Skeletal muscle tissue (tissue), 4 donors: ENCODE results near the gene TULP4. TPM values are rescaled to one million over a fixed set of nuclear protein-coding genes. Genes with fewer than 3 reads are reported as not detected.

Experiments used
- H3K27ac ChIP-seq: one replicate; pipeline ENCODE4 v1.7.0; 2013; ENCODE audit warnings: mild to moderate bottlenecking, low read depth, low read length, inconsistent platforms
- H3K27me3 ChIP-seq, 3 donors: one replicate each; pipeline ENCODE4 v1.7.0; 2013; ENCODE audit warnings: low read length in 3 of 3; ENCODE audit not compliant: control insufficient read depth in 3 of 3, insufficient read depth in 3 of 3
- H3K36me3 ChIP-seq, 3 donors: one replicate each; pipeline ENCODE4 v1.7.0; 2013; ENCODE audit warnings: low read length in 3 of 3; ENCODE audit not compliant: control insufficient read depth in 3 of 3, insufficient read depth in 3 of 3
- H3K4me1 ChIP-seq, 3 donors: one replicate each; pipeline ENCODE4 v1.7.0; 2013; ENCODE audit warnings: low read length in 3 of 3, mild to moderate bottlenecking in 3 of 3; ENCODE audit not compliant: control insufficient read depth in 3 of 3, insufficient read depth in 3 of 3
- H3K4me3 ChIP-seq, 3 donors: one replicate each; pipeline ENCODE4 v1.7.0; 2013; ENCODE audit warnings: low read length in 3 of 3
- H3K9ac ChIP-seq, 3 donors: one replicate each; pipeline ENCODE4 v1.7.0; 2013; ENCODE audit warnings: low read length in 3 of 3, mild to moderate bottlenecking in 3 of 3, moderate library complexity in 2 of 3, low read depth in 1 of 3
- H3K9me3 ChIP-seq, 3 donors: one replicate each; pipeline ENCODE4 v1.7.0; 2013; ENCODE audit warnings: low read length in 3 of 3; ENCODE audit not compliant: control insufficient read depth in 3 of 3
- total RNA-seq: library from RNA; depleted of rRNA; stranded (reverse); fragments of >200 nt; gene quantifications from one replicate; pipeline ENCODE4 v1.2.3, GENCODE V29; 2014
- donor health status: Osteomylitis.

The TULP4 gene
- total RNA-seq, 1 donor from 2014 or later: 634 TPM

- H3K4me1 ChIP-seq: no peaks in the 10 kb centered on the region
- H3K9me3 ChIP-seq: no peaks in the 10 kb centered on the region
Measured at GRCh38 chr6:158448856-158449255, 136.6 kb downstream of the TULP4 start.

GRCh38 chr6:158452191-158452590, 139.9 kb downstream of the TULP4 start:
- Histone ChIP-seq H3K27me3 (no peaks in the 10 kb centered on the region), H3K4me1 (no peaks in the 10 kb centered on the region), H3K9me3 (no peaks in the 10 kb centered on the region), H3K9ac (no peak overlapping the region), H3K36me3 (peaks cover 9 to 16% (median 14%) of the 10 kb centered on the region in 3 donors), H3K27ac (no peak overlapping the region), H3K4me3 (no peak overlapping the region)

More at GRCh38 chr6:158448856-158449255, 136.6 kb downstream of the TULP4 start:
- Histone ChIP-seq H3K27ac (no peak overlapping the region), H3K4me3 (no peak overlapping the region), H3K27me3 (no peaks in the 10 kb centered on the region), H3K36me3 (peaks cover 9 to 14% (median 13%) of the 10 kb centered on the region in 3 donors), H3K9ac (no peak overlapping the region)

- Histone ChIP-seq H3K4me1 (no peaks in the 10 kb centered on the region), H3K36me3 (peaks cover 6 to 16% (median 10%) of the 10 kb centered on the region in 3 donors), H3K27ac (no peak overlapping the region), H3K27me3 (no peaks in the 10 kb centered on the region), H3K9me3 (no peaks in the 10 kb centered on the region), H3K4me3 (no peak overlapping the region), H3K9ac (no peak overlapping the region)
Measured at GRCh38 chr6:158457131-158457530, 144.9 kb downstream of the TULP4 start.

- Histone ChIP-seq H3K4me1 (no peaks in the 10 kb centered on the region), H3K36me3 (peaks cover 0 to 9% (median 8%) of the 10 kb centered on the region in 3 donors), H3K9me3 (no peaks in the 10 kb centered on the region), H3K27me3 (no peaks in the 10 kb centered on the region), H3K27ac (no peak overlapping the region), H3K4me3 (no peak overlapping the region), H3K9ac (no peak overlapping the region)
Measured at GRCh38 chr6:158457616-158458278, 145.5 kb downstream of the TULP4 start.

- Histone ChIP-seq H3K36me3 (peaks cover 0 to 9% (median 7%) of the 10 kb centered on the region in 3 donors), H3K4me3 (no peak overlapping the region), H3K9me3 (no peaks in the 10 kb centered on the region), H3K27me3 (no peaks in the 10 kb centered on the region), H3K27ac (no peak overlapping the region), H3K4me1 (no peaks in the 10 kb centered on the region), H3K9ac (no peak overlapping the region)
Measured at GRCh38 chr6:158459726-158460125, 147.5 kb downstream of the TULP4 start.

- no peaks in the 10 kb centered on the region for H3K9me3 ChIP-seq
- no peaks in the 10 kb centered on the region for H3K27me3 ChIP-seq
- H3K9ac ChIP-seq: no peak overlapping the region
- peaks cover 0 to 9% (median 7%) of the 10 kb centered on the region in 3 donors for H3K36me3 ChIP-seq
- H3K4me3 ChIP-seq: no peak overlapping the region
- peaks cover 0 to under 1% (median 0%) of the 10 kb centered on the region in 3 donors for H3K4me1 ChIP-seq
- H3K27ac ChIP-seq: no peak overlapping the region
Measured at GRCh38 chr6:158460602-158461169, 148.4 kb downstream of the TULP4 start.

- Histone ChIP-seq H3K27ac (no peak overlapping the region), H3K4me3 (no peak overlapping the region), H3K27me3 (no peaks in the 10 kb centered on the region), H3K4me1 (peaks cover 0 to 4% (median 0%) of the 10 kb centered on the region in 3 donors), H3K36me3 (peaks cover 0 to 9% (median 6%) of the 10 kb centered on the region in 3 donors), H3K9me3 (no peaks in the 10 kb centered on the region), H3K9ac (no peak overlapping the region)
Measured at GRCh38 chr6:158461954-158462353, 149.7 kb downstream of the TULP4 start.

- no peak overlapping the region for H3K9ac ChIP-seq
- peaks cover 0 to 4% (median 0%) of the 10 kb centered on the region in 3 donors for H3K4me1 ChIP-seq
- H3K9me3 ChIP-seq: no peaks in the 10 kb centered on the region
- H3K27me3 ChIP-seq: no peaks in the 10 kb centered on the region
- H3K27ac ChIP-seq: no peak overlapping the region
- H3K4me3 ChIP-seq: no peak overlapping the region
- H3K36me3 ChIP-seq: peaks cover 0 to 9% (median 0%) of the 10 kb centered on the region in 3 donors
Measured at GRCh38 chr6:158464483-158464882, 152.2 kb downstream of the TULP4 start.

GRCh38 chr6:158465257-158465656, 153.0 kb downstream of the TULP4 start:
- no peak overlapping the region for H3K9ac ChIP-seq
- H3K4me3 ChIP-seq: no peak overlapping the region
- H3K36me3 ChIP-seq: peaks cover 0 to 9% (median 0%) of the 10 kb centered on the region in 3 donors
- H3K9me3 ChIP-seq: no peaks in the 10 kb centered on the region
- H3K4me1 ChIP-seq: peaks cover 0 to 4% (median 0%) of the 10 kb centered on the region in 3 donors
- no peak overlapping the region for H3K27ac ChIP-seq
- no peaks in the 10 kb centered on the region for H3K27me3 ChIP-seq

- Histone ChIP-seq H3K9ac (no peak overlapping the region), H3K4me1 (peaks cover 0 to 4% (median 0%) of the 10 kb centered on the region in 3 donors), H3K4me3 (no peak overlapping the region), H3K9me3 (no peaks in the 10 kb centered on the region), H3K36me3 (peaks cover 0 to 9% (median 0%) of the 10 kb centered on the region in 3 donors), H3K27ac (no peak overlapping the region), H3K27me3 (no peaks in the 10 kb centered on the region)
Measured at GRCh38 chr6:158465747-158466146, 153.5 kb downstream of the TULP4 start.
